Fibroblast of mammary gland (primary cell): ENCODE data around the gene IMP3.

Experiments used
- DNase-seq: peaks from one replicate; pipeline ENCODE4 v3.0.0-alpha.2; 2010; ENCODE audit warnings: low read depth
- H3K4me3 ChIP-seq: 2 replicates; pipeline ENCODE4 v1.5.1; 2011; ENCODE audit warnings: low read depth, mild to moderate bottlenecking, low read length, moderate library complexity; ENCODE audit not compliant: control insufficient read depth
- TF ChIP-seq, protein P1 (sequence below): conservative IDR thresholded peaks from 2 replicates; pipeline ENCODE4 v1.5.1; 2011; ENCODE audit warnings: low read depth, low read length, inconsistent platforms; ENCODE audit not compliant: control insufficient read depth, insufficient read depth

Gene IMP3

DNA sequence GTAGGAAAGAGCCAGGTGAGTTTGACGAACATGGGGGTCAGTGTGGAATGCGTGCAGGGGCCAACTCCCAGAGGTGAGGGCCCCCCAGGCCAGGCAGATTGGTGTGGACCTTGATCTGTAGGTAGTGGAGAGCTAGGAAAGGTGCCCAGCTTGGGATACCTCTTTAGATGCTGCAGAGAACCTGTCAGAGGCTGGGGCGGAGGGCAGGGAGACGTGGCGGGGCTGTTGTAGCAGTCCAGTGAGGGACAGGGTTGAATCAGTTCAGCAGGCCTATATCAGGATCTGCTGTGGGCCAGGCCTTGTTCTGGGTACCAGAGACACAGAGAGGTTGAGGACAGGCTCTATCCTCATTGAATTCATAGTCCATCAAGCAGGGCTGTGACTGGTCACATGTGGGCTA is 16.3 kb upstream of the IMP3 start:
- TF ChIP-seq, protein P1, sequence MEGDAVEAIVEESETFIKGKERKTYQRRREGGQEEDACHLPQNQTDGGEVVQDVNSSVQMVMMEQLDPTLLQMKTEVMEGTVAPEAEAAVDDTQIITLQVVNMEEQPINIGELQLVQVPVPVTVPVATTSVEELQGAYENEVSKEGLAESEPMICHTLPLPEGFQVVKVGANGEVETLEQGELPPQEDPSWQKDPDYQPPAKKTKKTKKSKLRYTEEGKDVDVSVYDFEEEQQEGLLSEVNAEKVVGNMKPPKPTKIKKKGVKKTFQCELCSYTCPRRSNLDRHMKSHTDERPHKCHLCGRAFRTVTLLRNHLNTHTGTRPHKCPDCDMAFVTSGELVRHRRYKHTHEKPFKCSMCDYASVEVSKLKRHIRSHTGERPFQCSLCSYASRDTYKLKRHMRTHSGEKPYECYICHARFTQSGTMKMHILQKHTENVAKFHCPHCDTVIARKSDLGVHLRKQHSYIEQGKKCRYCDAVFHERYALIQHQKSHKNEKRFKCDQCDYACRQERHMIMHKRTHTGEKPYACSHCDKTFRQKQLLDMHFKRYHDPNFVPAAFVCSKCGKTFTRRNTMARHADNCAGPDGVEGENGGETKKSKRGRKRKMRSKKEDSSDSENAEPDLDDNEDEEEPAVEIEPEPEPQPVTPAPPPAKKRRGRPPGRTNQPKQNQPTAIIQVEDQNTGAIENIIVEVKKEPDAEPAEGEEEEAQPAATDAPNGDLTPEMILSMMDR: no peak
- DNase-seq: no peak
- H3K4me3 ChIP-seq: no peak overlapping the region

DNA sequence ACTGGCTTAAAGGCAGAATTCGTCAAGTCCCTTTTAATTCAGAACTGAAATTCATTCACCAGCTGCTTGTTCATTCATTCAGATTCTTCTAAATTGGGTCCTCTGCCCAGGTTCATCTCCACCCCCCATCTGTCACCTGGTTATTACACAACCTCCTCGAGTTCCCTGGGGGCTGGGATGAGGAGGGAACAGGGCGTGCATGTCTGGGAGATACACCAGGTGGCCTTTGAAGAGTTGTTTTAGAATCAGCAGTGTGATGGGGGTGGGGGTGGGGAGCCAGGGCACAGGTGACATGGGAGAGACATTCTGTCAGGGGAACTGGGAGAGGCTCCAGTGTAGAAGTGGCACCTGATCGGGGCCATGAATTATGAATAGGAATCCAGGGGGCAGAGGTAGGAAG is 15.9 kb upstream of the IMP3 start:
- H3K4me3 ChIP-seq: no peak overlapping the region

DNA sequence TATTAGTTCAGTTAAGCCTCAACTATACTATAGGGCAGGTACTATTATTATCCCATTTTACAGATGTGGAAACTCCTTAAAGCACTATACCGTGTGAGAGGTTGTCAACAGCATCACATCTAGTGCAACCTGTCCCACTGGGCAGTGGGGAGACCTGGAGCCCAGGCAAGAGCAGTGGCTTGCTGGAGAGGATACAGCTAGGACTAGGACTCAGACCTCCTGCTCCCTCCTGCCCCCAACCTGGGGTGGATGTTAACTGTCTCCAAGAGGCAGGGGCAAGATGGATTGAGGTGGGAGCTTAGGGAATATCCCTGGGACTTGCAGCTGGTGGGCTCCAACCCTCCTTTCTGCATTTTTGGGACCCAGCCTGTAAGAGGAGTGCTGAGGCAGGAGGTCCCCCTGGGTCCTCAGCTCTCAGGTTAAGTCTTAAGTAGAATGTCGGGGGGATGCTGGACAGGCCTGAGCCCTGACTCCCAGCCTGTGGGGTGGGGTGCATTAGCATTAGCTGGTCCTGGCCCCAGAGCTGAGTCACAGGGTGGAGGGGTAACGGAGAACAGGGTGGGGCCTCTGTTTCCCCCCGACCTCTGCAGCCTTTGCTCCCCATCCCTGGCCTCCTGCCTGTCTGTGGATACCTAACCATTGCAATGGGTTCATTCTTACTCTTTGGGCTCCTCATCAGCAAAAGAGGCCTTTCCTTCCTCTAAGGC is 14.3 kb upstream of the IMP3 start:
- no peak for DNase-seq
- TF ChIP-seq, protein P1: no peak
- no peak overlapping the region for H3K4me3 ChIP-seq

More for the DNA sequence above, 15.9 kb upstream of the IMP3 start:
- TF ChIP-seq, protein P1: no peak
- no peak for DNase-seq

- no peak overlapping the region for H3K4me3 ChIP-seq
- no peak for DNase-seq
- TF ChIP-seq, protein P1: no peak
Measured at GRCh38 chr15:75653347-75653913, 13.4 kb upstream of the IMP3 start.

DNA sequence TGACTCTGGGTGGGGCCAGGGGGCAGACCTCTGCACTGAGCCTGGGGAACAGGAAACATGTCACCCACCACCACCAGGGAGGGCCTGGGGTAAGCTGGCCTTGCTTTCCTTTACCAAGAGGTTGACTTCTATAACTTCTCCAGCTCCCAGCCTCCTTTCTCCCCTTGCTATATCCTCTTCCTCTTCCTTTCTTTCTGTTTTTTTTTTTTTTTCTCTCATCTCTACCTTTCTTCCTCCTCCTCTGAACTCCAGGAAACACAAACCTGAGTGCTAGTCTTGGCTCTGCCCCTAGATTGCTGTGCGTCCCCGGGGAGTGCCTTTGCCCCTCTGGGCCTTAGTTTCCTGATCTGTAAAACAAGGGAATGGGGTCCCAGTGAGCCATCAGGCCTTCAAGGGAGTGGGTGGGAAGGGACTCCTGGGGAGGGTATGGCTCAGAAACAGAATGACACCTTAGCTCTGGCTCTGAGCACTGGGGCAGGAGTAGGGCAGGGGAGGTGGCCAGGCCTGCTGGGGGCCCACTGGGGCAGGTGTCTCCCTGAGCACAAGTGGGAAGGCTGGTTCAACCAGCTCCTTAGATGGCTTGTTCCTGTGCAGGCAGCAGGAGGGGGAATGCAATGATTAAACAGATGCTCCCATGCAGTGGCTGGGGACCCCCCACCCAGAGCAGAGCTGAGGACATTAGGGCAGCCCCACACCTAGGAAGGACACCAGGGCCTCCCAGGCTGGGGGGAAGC is 12.0 kb upstream of the IMP3 start:
- DNase-seq: no peak
- H3K4me3 ChIP-seq: peak overlapping the region; percentile 86
- TF ChIP-seq, protein P1: no peak

DNA sequence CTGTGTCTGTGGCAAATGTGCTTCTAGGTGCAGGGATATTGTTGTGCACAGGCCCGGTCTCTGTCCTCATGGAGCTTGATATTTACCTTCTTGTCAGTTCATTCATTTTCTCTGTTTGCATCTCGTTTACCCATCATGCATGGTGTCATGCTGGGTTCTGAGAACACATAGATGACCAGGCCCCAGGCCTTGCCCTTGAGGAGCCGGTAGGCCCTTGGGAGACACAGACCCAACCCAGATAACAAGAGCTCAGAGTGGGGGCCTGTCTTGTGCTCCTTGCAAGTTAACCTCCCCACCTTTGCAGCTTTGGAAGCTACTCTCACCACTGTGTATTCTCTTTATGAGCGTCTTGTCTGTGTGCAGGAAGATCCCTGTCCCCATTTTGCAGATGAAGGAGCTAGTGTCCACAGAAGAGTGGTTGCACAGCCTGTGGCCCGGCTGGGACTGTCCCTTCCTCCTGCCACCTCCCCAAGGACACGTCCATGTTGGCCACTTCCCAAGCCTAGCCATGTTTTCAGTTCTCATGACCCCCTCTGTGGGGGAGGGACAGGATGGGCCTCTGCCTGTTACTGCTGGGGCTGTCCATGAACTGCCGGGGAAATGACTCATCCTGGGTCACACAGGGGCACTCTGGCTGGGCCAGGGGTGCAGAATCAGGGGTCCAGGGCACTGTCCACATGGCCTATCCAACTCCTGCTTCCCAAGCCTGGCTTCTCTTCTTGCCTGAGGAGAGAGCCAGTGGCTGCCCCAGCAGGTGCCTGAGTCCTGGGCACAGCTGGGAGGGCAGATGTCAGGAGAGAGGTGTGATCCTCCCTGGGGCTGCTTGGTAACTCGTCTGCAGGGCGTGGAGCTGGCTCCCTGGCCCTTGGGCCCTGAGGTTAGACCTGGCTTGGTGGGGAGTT is 11.1 kb upstream of the IMP3 start:
- TF ChIP-seq, protein P1: no peak
- DNase-seq: peak; percentile 55
- H3K4me3 ChIP-seq: peak overlapping the region; percentile 86
